Measurements from ENCODE around the gene NEU4. TPM values are rescaled to one million over a fixed set of nuclear protein-coding genes. Genes with fewer than 3 reads are reported as not detected.

The NEU4 gene
- total RNA-seq, 1 experiment from 2014 or later: 0.70 TPM

DNA sequence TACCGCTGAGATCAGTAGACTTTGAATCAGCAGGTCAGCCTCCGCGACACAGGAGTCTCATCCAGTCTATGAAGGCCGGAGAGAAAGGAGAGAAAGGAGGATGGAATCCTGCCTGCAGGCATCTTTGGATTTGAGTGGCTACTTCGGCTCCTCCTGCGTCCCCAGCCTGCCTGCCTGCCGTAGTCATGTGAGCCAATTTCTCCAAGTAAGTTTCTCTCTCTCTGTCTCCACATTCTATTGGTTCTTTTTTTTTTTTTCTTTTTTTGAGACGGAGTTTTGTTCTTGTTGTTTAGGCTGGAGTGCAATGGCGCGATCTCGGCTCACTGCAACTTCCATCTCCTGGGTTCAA lies 33.0 kb downstream of the NEU4 start:
- no peaks in the 10 kb centered on the region for H3K23me2 ChIP-seq (ENCODE audit: insufficient read length, low read depth, low read length, poor library complexity, severe bottlenecking)
- H3K79me2 ChIP-seq (ENCODE audit: insufficient read depth, low read length): no peaks in the 10 kb centered on the region
- H3K4me1 ChIP-seq (ENCODE audit: insufficient read depth, low read length): no peaks in the 10 kb centered on the region; the same call in 1 of the 2 replicates
- H3T11ph ChIP-seq (ENCODE audit: low read length): no peak overlapping the region
- H3K27ac ChIP-seq (ENCODE audit: insufficient read length, low read depth, low read length): no peak overlapping the region
- Mint-ChIP-seq H3K27ac (no peak overlapping the region), H3K27me3 (ENCODE audit: low read depth) (peaks cover 49% of the 10 kb centered on the region), H3K9me3 (peaks cover 0 to 4% of the 10 kb centered on the region in 2 experiments; a peak in 1 of 5 replicates), H3K4me3 (no peak overlapping the region), H3K4me1 (peaks cover 13 to 35% of the 10 kb centered on the region in 2 experiments), H3K36me3 (ENCODE audit: insufficient read depth in 1 of 3, low read depth in 3 of 3) (peaks cover 0 to 1% (median 0%) of the 10 kb centered on the region in 3 experiments; a peak in 1 of 7 replicates)
- no peak overlapping the region for H3K14ac ChIP-seq (ENCODE audit: insufficient read depth, low read length)
- H3K4ac ChIP-seq (ENCODE audit: low read depth, low read length): no peak overlapping the region
- no peak overlapping the region for H2AFZ ChIP-seq (ENCODE audit: low read length)
- no peak overlapping the region for H4K5ac ChIP-seq (ENCODE audit: insufficient read length, low read depth, low read length)
- H3K4me2 ChIP-seq (ENCODE audit: insufficient read depth, insufficient read length, low read length): no peak overlapping the region
- H3K18ac ChIP-seq (ENCODE audit: insufficient read length, low read depth, low read length): no peak overlapping the region
- H3K56ac ChIP-seq (ENCODE audit: insufficient read length, low read depth, low read length): no peak overlapping the region
- H2BK12ac ChIP-seq (ENCODE audit: insufficient read length, low read depth, low read length): no peak overlapping the region
- no peaks in the 10 kb centered on the region for H3K79me1 ChIP-seq (ENCODE audit: insufficient read depth, low read depth, low read length, poor library complexity, severe bottlenecking)
- no peak overlapping the region for H2BK120ac ChIP-seq (ENCODE audit: low read depth, low read length, poor library complexity, severe bottlenecking)
- H4K8ac ChIP-seq (replicated peaks; ENCODE audit: insufficient read length, low read depth, low read length): no peak overlapping the region
- no peak overlapping the region for H3K9ac ChIP-seq (ENCODE audit: extremely low read depth, insufficient read length, low read length)
- TF ChIP-seq, protein P1, sequence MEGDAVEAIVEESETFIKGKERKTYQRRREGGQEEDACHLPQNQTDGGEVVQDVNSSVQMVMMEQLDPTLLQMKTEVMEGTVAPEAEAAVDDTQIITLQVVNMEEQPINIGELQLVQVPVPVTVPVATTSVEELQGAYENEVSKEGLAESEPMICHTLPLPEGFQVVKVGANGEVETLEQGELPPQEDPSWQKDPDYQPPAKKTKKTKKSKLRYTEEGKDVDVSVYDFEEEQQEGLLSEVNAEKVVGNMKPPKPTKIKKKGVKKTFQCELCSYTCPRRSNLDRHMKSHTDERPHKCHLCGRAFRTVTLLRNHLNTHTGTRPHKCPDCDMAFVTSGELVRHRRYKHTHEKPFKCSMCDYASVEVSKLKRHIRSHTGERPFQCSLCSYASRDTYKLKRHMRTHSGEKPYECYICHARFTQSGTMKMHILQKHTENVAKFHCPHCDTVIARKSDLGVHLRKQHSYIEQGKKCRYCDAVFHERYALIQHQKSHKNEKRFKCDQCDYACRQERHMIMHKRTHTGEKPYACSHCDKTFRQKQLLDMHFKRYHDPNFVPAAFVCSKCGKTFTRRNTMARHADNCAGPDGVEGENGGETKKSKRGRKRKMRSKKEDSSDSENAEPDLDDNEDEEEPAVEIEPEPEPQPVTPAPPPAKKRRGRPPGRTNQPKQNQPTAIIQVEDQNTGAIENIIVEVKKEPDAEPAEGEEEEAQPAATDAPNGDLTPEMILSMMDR (conservative IDR thresholded peaks at IDR 0.05): no peak
- no peaks in the 10 kb centered on the region for H3K9me3 ChIP-seq (ENCODE audit: control insufficient read depth, low read depth, low read length)
- H3K27me3 ChIP-seq (ENCODE audit: insufficient read depth, low read length): peaks cover 2% of the 10 kb centered on the region; the same call in 1 of the 2 replicates
- no peak overlapping the region for H2AK5ac ChIP-seq (ENCODE audit: insufficient read length, low read length)
- H2BK5ac ChIP-seq (ENCODE audit: insufficient read length, low read length): no peak overlapping the region
- no peak overlapping the region for H2BK20ac ChIP-seq (ENCODE audit: low read depth, low read length, poor library complexity, severe bottlenecking)
- no peak for DNase-seq
- no peak overlapping the region for H2BK15ac ChIP-seq (ENCODE audit: low read depth, low read length)
- H4K20me1 ChIP-seq (ENCODE audit: control insufficient read depth, insufficient read depth, insufficient read length): no peaks in the 10 kb centered on the region
- no CpG with 5 or more reads among the region's 11 CpGs for WGBS (ENCODE audit: extremely low coverage, insufficient read length, low lambda C conversion rate)
- no peak overlapping the region for H4K91ac ChIP-seq (ENCODE audit: insufficient read length, low read depth, low read length)
- H3K23ac ChIP-seq (ENCODE audit: insufficient read length, low read depth, low read length): no peak overlapping the region
